GM19463 (cell line): Measurements from ENCODE around the gene PPP1R9A.

Source experiments
- ATAC-seq: cut with Tn5 transposase; IDR thresholded peaks from one replicate; pipeline ENCODE4 v1.9.1; 2021; ENCODE audit warnings: mild to moderate bottlenecking, moderate library complexity; ENCODE audit not compliant: unreplicated experiment

The PPP1R9A gene

GRCh38 chr7:95026421-95027072 lies 119.2 kb downstream of the PPP1R9A start:
- no peak for ATAC-seq

- no peak for ATAC-seq
These were observed 120.0 kb downstream of the PPP1R9A start for GRCh38 chr7:95027234-95027872.

GRCh38 chr7:95028683-95029082 lies 121.3 kb downstream of the PPP1R9A start:
- no peak for ATAC-seq

- ATAC-seq, result no peak
These were observed 127.9 kb downstream of the PPP1R9A start for GRCh38 chr7:95035295-95035694.

GRCh38 chr7:95041031-95041430 lies 133.6 kb downstream of the PPP1R9A start:
- ATAC-seq, result no peak

GRCh38 chr7:95045236-95045923 lies 138.0 kb downstream of the PPP1R9A start:
- no peak for ATAC-seq

- ATAC-seq, result no peak
These were observed 139.3 kb downstream of the PPP1R9A start for GRCh38 chr7:95046494-95047240.

GRCh38 chr7:95047291-95047690 lies 139.9 kb downstream of the PPP1R9A start:
- ATAC-seq, result no peak

GRCh38 chr7:95052566-95053094 lies 145.2 kb downstream of the PPP1R9A start:
- no peak for ATAC-seq

GRCh38 chr7:95054386-95054785 lies 147.0 kb downstream of the PPP1R9A start:
- ATAC-seq, result no peak

- no peak for ATAC-seq
These were observed 147.9 kb downstream of the PPP1R9A start for GRCh38 chr7:95055295-95055694.

GRCh38 chr7:95056107-95056739 lies 148.8 kb downstream of the PPP1R9A start:
- no peak for ATAC-seq

GRCh38 chr7:95056901-95057300 lies 149.5 kb downstream of the PPP1R9A start:
- no peak for ATAC-seq

GRCh38 chr7:95059842-95060313 lies 152.5 kb downstream of the PPP1R9A start:
- no peak for ATAC-seq

- ATAC-seq, result no peak
These were observed 155.5 kb downstream of the PPP1R9A start for GRCh38 chr7:95062901-95063300.

- ATAC-seq, result no peak
These were observed 159.5 kb downstream of the PPP1R9A start for GRCh38 chr7:95066737-95067530.

GRCh38 chr7:95088536-95089215 lies 181.3 kb downstream of the PPP1R9A start:
- ATAC-seq, result no peak

- no peak for ATAC-seq
These were observed 182.3 kb downstream of the PPP1R9A start for GRCh38 chr7:95089414-95090315.
